Measurements from ENCODE around the gene EML1. TPM values are rescaled to one million over a fixed set of nuclear protein-coding genes. Genes with fewer than 3 reads are reported as not detected.

Gene EML1
- total RNA-seq, 4 donors from 2014 or later = 12.5 to 19.1 (median 16.6) TPM

DNA sequence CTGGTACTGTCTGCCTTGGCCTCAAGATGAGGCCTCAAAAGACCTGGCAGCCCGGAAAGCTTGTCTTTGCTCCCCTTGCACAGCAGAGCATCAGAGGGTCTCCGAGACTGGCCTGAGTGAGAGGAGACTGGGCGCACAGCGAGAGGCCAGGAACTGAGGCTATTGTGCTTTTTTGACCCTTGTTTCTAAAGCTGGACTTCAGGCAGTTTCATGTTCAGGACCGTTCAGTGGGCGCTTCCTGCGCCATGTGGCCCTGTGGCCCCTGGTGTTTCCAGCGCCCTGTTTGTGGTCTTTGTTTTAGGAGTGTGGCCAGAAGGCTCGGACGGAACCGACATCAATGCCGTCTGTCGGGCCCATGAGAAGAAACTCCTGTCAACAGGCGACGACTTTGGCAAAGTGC, 145.7 kb downstream of the EML1 start:
- TF ChIP-seq POLR2A (IDR thresholded peaks at IDR 0.05) (no peak), CTCF (IDR thresholded peaks at IDR 0.05 in 4 of 5, conservative IDR thresholded peaks at IDR 0.05 in 1 of 5) (no peak)
- H3K27me3 ChIP-seq = no peaks in the 10 kb centered on the region
- DNase-seq = no peak
- no peaks in the 10 kb centered on the region for H3K9me3 ChIP-seq
- intact Hi-C loops (cut with DNase I; ENCODE audit: low total_unique reads) = no loop called here
- H3K4me3 ChIP-seq = no peak overlapping the region
- no peak overlapping the region for H3K27ac ChIP-seq
- H3K36me3 ChIP-seq = peaks cover 0 to 30% of the 10 kb centered on the region in 2 donors
- in situ Hi-C loops (cut with MboI; ENCODE audit: low sequenced_read_pairs in 4 of 4) = no loop called here
- no peaks in the 10 kb centered on the region for H3K4me1 ChIP-seq
- ATAC-seq = no peak

DNA sequence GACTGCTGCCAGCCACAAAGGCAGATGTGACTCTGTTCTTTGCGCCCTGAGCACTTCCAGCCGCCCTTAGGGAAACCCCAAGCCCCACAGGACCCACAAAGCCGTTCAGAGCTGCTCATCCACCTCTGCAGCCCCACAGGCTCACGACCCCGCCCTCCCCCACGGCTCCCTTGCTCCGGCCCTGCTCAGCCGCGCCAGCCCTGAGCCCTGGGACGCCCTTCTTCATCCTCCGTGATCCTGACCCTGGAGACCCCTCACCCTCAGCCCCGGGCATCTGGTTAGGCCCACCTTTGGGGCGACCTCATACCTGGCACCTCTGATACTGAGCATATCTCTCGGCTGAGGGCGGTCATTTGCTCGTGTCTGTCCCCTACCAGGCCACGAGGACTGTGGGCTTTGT, 146.2 kb downstream of the EML1 start:
- intact Hi-C loops (cut with DNase I; ENCODE audit: low total_unique reads) (no loop called here), in situ Hi-C loops (cut with MboI; ENCODE audit: low sequenced_read_pairs in 4 of 4) (no loop called here)
- Histone ChIP-seq H3K4me3 (no peak overlapping the region), H3K4me1 (no peaks in the 10 kb centered on the region), H3K27ac (no peak overlapping the region), H3K36me3 (peaks cover 0 to 30% of the 10 kb centered on the region in 2 donors), H3K27me3 (no peaks in the 10 kb centered on the region), H3K9me3 (no peaks in the 10 kb centered on the region)
- TF ChIP-seq CTCF (IDR thresholded peaks at IDR 0.05 in 4 of 5, conservative IDR thresholded peaks at IDR 0.05 in 1 of 5) (no peak), POLR2A (IDR thresholded peaks at IDR 0.05) (no peak)
- DNase-seq (no peak), ATAC-seq (no peak)

DNA sequence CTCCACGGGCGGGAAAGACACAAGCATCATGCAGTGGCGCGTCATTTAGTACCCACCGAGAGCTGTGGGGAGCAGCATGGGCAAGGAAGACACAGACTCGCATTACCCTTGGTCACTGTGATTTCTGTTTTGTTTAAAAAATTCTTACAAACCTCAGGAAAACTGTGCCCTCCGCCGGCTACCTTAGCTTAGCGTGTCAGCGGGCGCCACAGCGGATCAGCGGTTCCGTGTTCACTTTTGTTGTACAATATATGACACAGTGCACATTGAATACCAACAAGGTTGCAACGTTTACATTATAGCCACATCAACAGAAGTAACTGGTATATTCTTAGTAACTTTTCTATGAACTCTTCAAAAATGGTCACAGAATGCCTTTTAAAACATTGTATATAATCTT, 146.9 kb downstream of the EML1 start:
- H3K27me3 ChIP-seq = no peaks in the 10 kb centered on the region
- no peak overlapping the region for H3K4me3 ChIP-seq
- H3K4me1 ChIP-seq = no peaks in the 10 kb centered on the region
- no peak overlapping the region for H3K27ac ChIP-seq
- peaks cover 0 to 30% of the 10 kb centered on the region in 2 donors for H3K36me3 ChIP-seq
- intact Hi-C loops (cut with DNase I; ENCODE audit: low total_unique reads) (no loop called here), in situ Hi-C loops (cut with MboI; ENCODE audit: low sequenced_read_pairs in 4 of 4) (no loop called here)
- DNase-seq = no peak
- H3K9me3 ChIP-seq = no peaks in the 10 kb centered on the region
- ATAC-seq = no peak
- TF ChIP-seq CTCF (IDR thresholded peaks at IDR 0.05 in 4 of 5, conservative IDR thresholded peaks at IDR 0.05 in 1 of 5) = no peak
- TF ChIP-seq POLR2A (IDR thresholded peaks at IDR 0.05) = no peak

- Histone ChIP-seq H3K27ac (no peak overlapping the region), H3K27me3 (no peaks in the 10 kb centered on the region), H3K4me1 (peaks cover 0 to under 1% of the 10 kb centered on the region in 2 donors), H3K9me3 (no peaks in the 10 kb centered on the region), H3K4me3 (no peak overlapping the region), H3K36me3 (peaks cover 0 to 30% of the 10 kb centered on the region in 2 donors)
- in situ Hi-C loops (cut with MboI; ENCODE audit: low sequenced_read_pairs in 4 of 4) (no loop called here), intact Hi-C loops (cut with DNase I; ENCODE audit: low total_unique reads) (no loop called here)
- TF ChIP-seq CTCF (IDR thresholded peaks at IDR 0.05 in 4 of 5, conservative IDR thresholded peaks at IDR 0.05 in 1 of 5) (no peak), POLR2A (IDR thresholded peaks at IDR 0.05) (no peak)
- DNase-seq = no peak
- no peak for ATAC-seq
Observed at GRCh38 chr14:99941211-99941610, 148.0 kb downstream of the EML1 start.

DNA sequence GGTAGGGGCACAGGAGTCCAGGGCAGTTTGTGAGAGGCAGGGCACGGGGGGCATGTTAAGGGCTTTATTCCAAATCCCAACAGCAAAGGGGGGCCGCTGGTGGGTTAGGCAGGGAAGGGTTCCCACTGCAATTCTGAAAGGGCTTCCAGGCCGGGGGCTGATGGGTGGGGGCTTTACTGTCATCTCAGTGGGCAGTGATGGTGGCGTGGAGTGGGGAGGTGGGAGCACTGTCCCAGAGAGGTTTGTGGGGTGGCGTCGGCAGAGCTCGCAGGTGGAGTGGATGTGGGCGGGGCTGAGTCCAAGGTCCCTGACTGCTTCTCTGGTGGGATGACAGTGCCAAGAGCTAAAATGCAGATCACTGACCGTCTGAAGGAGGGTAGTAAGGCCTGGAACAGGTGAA, 150.4 kb downstream of the EML1 start:
- TF ChIP-seq CTCF (IDR thresholded peaks at IDR 0.05 in 4 of 5, conservative IDR thresholded peaks at IDR 0.05 in 1 of 5) = no peak
- no peak for TF ChIP-seq POLR2A (IDR thresholded peaks at IDR 0.05)
- Histone ChIP-seq H3K9me3 (no peaks in the 10 kb centered on the region), H3K36me3 (peaks cover 0 to 26% of the 10 kb centered on the region in 2 donors), H3K27me3 (no peaks in the 10 kb centered on the region), H3K27ac (no peak overlapping the region), H3K4me3 (no peak overlapping the region), H3K4me1 (peaks cover 9 to 10% of the 10 kb centered on the region in 2 donors)
- intact Hi-C loops (cut with DNase I; ENCODE audit: low total_unique reads) (no loop called here), in situ Hi-C loops (cut with MboI; ENCODE audit: low sequenced_read_pairs in 4 of 4) (no loop called here)
- DNase-seq (no peak), ATAC-seq (no peak)

All from gastrocnemius medialis (tissue), 4 donors.